BJ (cell line): ENCODE data around the gene CPAMD8. TPM values are rescaled to one million over a fixed set of nuclear protein-coding genes. Genes with fewer than 3 reads are reported as not detected.

Experiments
- CTCF ChIA-PET: fragments of 350-600 bp; formaldehyde crosslinking; extraction: SDS; loops from one replicate; lab custom pipeline; 2021; ENCODE audit warnings: antibody characterized with exemption, inconsistent platforms; lab: Yijun Ruan, JAX
- POLR2A ChIA-PET: fragments of 300-600 bp; sonication (Branson Sonifier 250); formaldehyde crosslinking; extraction: SDS; loops from one replicate; lab custom pipeline; 2021; ENCODE audit warnings: antibody characterized with exemption; lab: Charles Lee
- DNase-seq: peaks from one replicate; pipeline ENCODE4 v3.0.0-alpha.2; 2011; ENCODE audit warnings: low read depth
- H3K27me3 ChIP-seq: 2 replicates; pipeline ENCODE4 v1.6.0; 2011; ENCODE audit warnings: low read length; ENCODE audit not compliant: control insufficient read depth, insufficient read depth
- H3K36me3 ChIP-seq: 2 replicates; pipeline ENCODE4 v1.5.1; 2011; ENCODE audit warnings: low read length; ENCODE audit not compliant: control insufficient read depth, insufficient read depth
- H3K4me3 ChIP-seq: 2 replicates; pipeline ENCODE4 v1.5.1; 2011; ENCODE audit warnings: low read depth, mild to moderate bottlenecking, control low read depth, low read length
- CTCF ChIP-seq: IDR thresholded peaks from 2 replicates; pipeline ENCODE4 v1.5.1; 2011; ENCODE audit warnings: low read depth, mild to moderate bottlenecking, control low read depth, inconsistent platforms, low read length, moderate library complexity; ENCODE audit not compliant: insufficient read depth
- polyA plus RNA-seq: library from polyadenylated mRNA; depleted of rRNA; stranded (reverse); fragments of >200 nt; gene quantifications from 2 replicates; pipeline ENCODE4 v1.2.3, GENCODE V29; 2011

The CPAMD8 gene
- polyA plus RNA-seq, 1 experiment = 1.1 TPM

DNA sequence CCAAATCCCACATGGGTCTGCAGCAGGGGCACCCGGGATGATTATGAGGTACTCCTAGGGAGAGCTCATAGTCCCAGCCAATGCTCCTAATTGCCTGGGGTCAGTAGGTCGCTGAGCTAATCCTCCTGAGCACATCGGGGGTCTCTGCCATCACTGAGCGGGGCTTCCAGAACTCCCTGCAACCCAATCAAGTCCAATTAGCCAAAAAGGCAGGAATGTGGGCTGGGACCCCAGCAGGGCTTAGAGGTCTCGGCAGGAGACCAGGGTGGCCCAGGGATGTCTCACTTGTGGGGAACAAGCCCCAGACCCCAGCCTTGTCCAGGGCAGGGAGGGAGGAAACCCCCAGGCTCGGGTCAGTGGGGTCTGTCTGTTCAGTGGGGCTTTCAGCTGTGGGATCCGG is 17.1 kb upstream of the CPAMD8 start:
- H3K4me3 ChIP-seq = no peak overlapping the region
- H3K27me3 ChIP-seq = no peaks in the 10 kb centered on the region; the same call in 1 of the 2 replicates
- POLR2A ChIA-PET = no interaction called here
- DNase-seq = no peak
- H3K36me3 ChIP-seq = no peaks in the 10 kb centered on the region
- no peak for TF ChIP-seq CTCF
- CTCF ChIA-PET = interaction anchor here (1.1 to 1.6 kb wide), 2 partner anchors 265 to 272 kb away, joined by 3 to 5 read pairs; no protein-coding TSS in a partner anchor

GRCh38 chr19:17041976-17042375 is 15.4 kb upstream of the CPAMD8 start:
- POLR2A ChIA-PET = no interaction called here
- no peak for DNase-seq
- Histone ChIP-seq H3K4me3 (no peak overlapping the region), H3K27me3 (no peaks in the 10 kb centered on the region; the same call in 1 of the 2 replicates), H3K36me3 (no peaks in the 10 kb centered on the region)
- TF ChIP-seq CTCF = no peak
- CTCF ChIA-PET = interaction anchor here (1.0 to 1.1 kb wide), 2 partner anchors 10 to 327 kb away, joined by 3 to 5 read pairs; no protein-coding TSS in a partner anchor

GRCh38 chr19:17037966-17038500 is 11.4 kb upstream of the CPAMD8 start:
- ChIA-PET CTCF (interaction anchor here (0.7 kb wide), 1 partner anchor 11 kb away, joined by 3 read pairs; no protein-coding TSS in a partner anchor), POLR2A (no interaction called here)
- DNase-seq = no peak
- H3K27me3 ChIP-seq = no peaks in the 10 kb centered on the region; the same call in 1 of the 2 replicates
- no peaks in the 10 kb centered on the region for H3K36me3 ChIP-seq
- H3K4me3 ChIP-seq = no peak overlapping the region
- TF ChIP-seq CTCF = no peak

DNA sequence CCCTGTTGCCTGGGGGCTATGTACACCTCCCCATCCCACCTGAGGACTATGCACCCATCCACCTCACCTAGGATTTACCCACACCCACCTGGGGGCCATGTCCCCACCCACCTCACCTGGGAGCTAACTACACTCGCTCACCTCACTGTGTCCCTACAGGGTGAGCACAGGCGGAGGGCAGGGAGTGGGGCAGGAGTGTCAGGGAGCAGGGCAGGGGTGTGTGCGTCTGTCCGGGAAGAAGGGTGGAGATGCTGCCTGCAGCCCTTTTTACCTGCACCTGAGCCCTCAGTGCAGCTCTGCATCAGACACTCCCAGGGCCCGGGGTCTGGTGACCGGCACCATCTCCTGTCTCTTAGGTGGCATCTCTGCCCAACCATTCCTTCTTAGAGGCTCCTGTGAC is 10.6 kb upstream of the CPAMD8 start:
- Histone ChIP-seq H3K4me3 (no peak overlapping the region), H3K36me3 (no peaks in the 10 kb centered on the region), H3K27me3 (no peaks in the 10 kb centered on the region)
- ChIA-PET POLR2A (no interaction called here), CTCF (interaction anchor here (1.8 kb wide), 1 partner anchor 322 kb away, joined by 6 read pairs; no protein-coding TSS in a partner anchor)
- no peak for DNase-seq
- TF ChIP-seq CTCF = no peak

DNA sequence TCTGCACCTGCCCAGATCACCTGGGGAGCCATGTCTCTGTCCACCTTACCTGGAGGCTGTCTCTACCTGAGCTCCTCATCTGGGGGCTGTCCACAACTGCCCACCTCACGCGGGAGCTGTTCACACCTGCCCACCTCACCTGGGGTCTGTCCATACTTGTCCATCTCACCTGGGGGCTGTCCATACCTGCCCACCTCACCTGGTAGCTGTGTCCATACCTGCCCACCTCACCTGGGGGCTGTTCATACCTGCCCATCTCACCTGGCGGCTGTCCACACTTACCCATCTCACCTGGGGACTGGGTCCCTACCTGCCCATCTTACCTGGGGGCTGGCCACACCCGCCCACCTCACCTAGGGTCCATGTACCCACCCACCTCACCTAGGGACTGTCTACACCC is 10.0 kb upstream of the CPAMD8 start:
- POLR2A ChIA-PET = no interaction called here
- no peak for TF ChIP-seq CTCF
- no peak for DNase-seq
- no peaks in the 10 kb centered on the region for H3K36me3 ChIP-seq
- CTCF ChIA-PET = interaction anchor here (1.8 kb wide), 1 partner anchor 322 kb away, joined by 6 read pairs; no protein-coding TSS in a partner anchor
- H3K27me3 ChIP-seq = no peaks in the 10 kb centered on the region
- no peak overlapping the region for H3K4me3 ChIP-seq
